Measurements from ENCODE around the gene RYR1. TPM values are rescaled to one million over a fixed set of nuclear protein-coding genes. Genes with fewer than 3 reads are reported as not detected.

The RYR1 gene
- total RNA-seq, 1 experiment from 2014 or later = 4.1 TPM

DNA sequence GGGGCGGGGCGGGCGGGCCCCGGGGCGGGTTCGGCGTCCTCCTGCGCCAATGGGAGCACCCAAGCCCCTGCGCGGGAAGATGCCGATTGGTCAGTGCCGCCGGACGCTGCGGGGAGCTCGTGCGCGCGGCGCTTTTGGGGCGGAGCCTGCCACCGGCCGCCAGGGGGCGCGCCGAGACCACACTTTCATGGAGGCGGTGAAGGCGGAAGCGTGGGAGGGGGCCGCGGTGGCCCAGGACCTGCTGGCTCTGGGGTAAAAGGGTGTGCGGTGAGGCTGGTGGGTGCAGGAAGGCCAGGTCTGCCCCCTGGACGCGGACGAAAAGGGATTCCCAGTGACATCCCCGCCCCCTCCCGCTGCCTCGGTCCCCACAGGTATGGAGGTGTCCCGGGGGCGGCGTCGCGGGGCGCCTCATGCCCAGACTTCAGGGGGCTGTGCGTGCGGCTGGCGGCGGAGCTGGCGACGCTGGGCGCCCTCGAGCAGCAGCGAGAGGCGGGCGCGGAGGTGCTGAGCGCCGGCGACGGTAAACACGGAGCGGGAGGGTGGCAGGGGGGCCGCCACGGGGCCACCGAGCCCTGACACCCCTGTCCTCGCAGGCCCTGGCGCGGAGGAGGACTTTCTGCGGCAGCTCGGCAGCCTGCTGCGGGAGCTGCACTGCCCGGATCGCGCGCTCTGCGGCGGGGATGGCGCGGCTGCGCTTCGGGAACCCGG lies 30.4 kb upstream of the RYR1 start, which contains the start of gene FAM98C:
TSS of gene FAM98C (plus strand) at position 127 of the 708 bp plus-strand sequence. CDS start at position 188, 61 bp downstream.
- ATAC-seq = peak; percentile 98
- no peaks in the 10 kb centered on the region for H3K9me3 ChIP-seq (ENCODE audit: control insufficient read depth in 1 of 2, insufficient read depth in 1 of 2, low read depth in 1 of 2, low read length in 2 of 2)

More for the DNA sequence above, 30.4 kb upstream of the RYR1 start, which contains the start of gene FAM98C:
- H3K9ac ChIP-seq (ENCODE audit: low read length) = peak within 1 kb of the TSS; percentile 80
- H3K4me3 ChIP-seq (replicated peaks in 1 of 2; ENCODE audit: low read depth in 1 of 2, low read length in 2 of 2) = peak within 1 kb of the TSS; percentile 82 to 91
- no peaks in the 10 kb centered on the region for H4K20me1 ChIP-seq (ENCODE audit: insufficient read depth)
- H3K9me2 ChIP-seq (ENCODE audit: insufficient read depth) = no peaks in the 10 kb centered on the region
- H3K36me3 ChIP-seq (ENCODE audit: control insufficient read depth in 1 of 2, insufficient read depth in 2 of 2, low read length in 2 of 2) = peaks cover 9% of the 10 kb centered on the region in 2 experiments; a peak in 2 of 4 replicates
- BruUV-seq (replicated peaks) = no TSS peak
- H3K27me3 ChIP-seq (ENCODE audit: insufficient read depth, low read length) = no peaks in the 10 kb centered on the region
- CTCF ChIA-PET = interaction anchor here (0.6 to 3.3 kb wide), 53 partner anchors 9 to 648 kb away, joined by 3 to 49 read pairs (median 5); partner anchors contain the start of genes ACTN4, EIF3K, GGN and MRPS12
- POLR2A ChIA-PET = interaction anchor here (0.6 to 3.0 kb wide), 15 partner anchors 9 to 527 kb away, joined by 3 to 22 read pairs (median 3); partner anchors contain the start of genes CATSPERG, EIF3K, GGN and MRPS12
- intact Hi-C loops (cut with micrococcal nuclease) = loop anchor here (1.0 to 10.0 kb wide), 4 partner anchors 112 to 527 kb away; partner anchors contain the start of genes MRPS12 and SARS2
- H3K4me2 ChIP-seq (ENCODE audit: low read length) = peak within 1 kb of the TSS; percentile 93
- peak; percentile 92 for DNase-seq (ENCODE audit: low read depth, low spot score)
- no peak within 1 kb of the TSS for H2AFZ ChIP-seq (ENCODE audit: low read depth, low read length, poor library complexity, severe bottlenecking)
- TF ChIP-seq MAX (IDR thresholded peaks at IDR 0.05) = peak; percentile 92
- TF ChIP-seq YY1 (IDR thresholded peaks at IDR 0.05; ENCODE audit: extremely low read depth, insufficient replicate concordance, low read depth, low read length) = peak; percentile 23
- TF ChIP-seq POLR2AphosphoS5 (IDR thresholded peaks at IDR 0.05; ENCODE audit: low read depth, low read length) = peak; percentile 47; the same call in 1 of the 2 replicates
- TF ChIP-seq, protein P1, sequence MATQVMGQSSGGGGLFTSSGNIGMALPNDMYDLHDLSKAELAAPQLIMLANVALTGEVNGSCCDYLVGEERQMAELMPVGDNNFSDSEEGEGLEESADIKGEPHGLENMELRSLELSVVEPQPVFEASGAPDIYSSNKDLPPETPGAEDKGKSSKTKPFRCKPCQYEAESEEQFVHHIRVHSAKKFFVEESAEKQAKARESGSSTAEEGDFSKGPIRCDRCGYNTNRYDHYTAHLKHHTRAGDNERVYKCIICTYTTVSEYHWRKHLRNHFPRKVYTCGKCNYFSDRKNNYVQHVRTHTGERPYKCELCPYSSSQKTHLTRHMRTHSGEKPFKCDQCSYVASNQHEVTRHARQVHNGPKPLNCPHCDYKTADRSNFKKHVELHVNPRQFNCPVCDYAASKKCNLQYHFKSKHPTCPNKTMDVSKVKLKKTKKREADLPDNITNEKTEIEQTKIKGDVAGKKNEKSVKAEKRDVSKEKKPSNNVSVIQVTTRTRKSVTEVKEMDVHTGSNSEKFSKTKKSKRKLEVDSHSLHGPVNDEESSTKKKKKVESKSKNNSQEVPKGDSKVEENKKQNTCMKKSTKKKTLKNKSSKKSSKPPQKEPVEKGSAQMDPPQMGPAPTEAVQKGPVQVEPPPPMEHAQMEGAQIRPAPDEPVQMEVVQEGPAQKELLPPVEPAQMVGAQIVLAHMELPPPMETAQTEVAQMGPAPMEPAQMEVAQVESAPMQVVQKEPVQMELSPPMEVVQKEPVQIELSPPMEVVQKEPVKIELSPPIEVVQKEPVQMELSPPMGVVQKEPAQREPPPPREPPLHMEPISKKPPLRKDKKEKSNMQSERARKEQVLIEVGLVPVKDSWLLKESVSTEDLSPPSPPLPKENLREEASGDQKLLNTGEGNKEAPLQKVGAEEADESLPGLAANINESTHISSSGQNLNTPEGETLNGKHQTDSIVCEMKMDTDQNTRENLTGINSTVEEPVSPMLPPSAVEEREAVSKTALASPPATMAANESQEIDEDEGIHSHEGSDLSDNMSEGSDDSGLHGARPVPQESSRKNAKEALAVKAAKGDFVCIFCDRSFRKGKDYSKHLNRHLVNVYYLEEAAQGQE (IDR thresholded peaks at IDR 0.05; ENCODE audit: low read depth) = no peak
- TF ChIP-seq ZFX (IDR thresholded peaks at IDR 0.05) = peak; percentile 86; the same call in 1 of the 2 replicates
- TF ChIP-seq TCF7L2 (IDR thresholded peaks at IDR 0.05; ENCODE audit: borderline replicate concordance, extremely low read depth, insufficient read depth, insufficient read length) = no peak
- peak; percentile 72; the same call in 1 of the 2 replicates for TF ChIP-seq CBX3 (IDR thresholded peaks at IDR 0.05; ENCODE audit: low read depth)
- peak; percentile 45; the same call in 1 of the 2 replicates for TF ChIP-seq SIN3A (IDR thresholded peaks at IDR 0.05; ENCODE audit: low read depth)
- peak; percentile 92 for TF ChIP-seq SP1 (IDR thresholded peaks at IDR 0.05; ENCODE audit: low read depth)
- TF ChIP-seq ELF1 (IDR thresholded peaks at IDR 0.05; ENCODE audit: borderline replicate concordance, low read depth) = no peak; the same call in 1 of the 2 replicates
- TF ChIP-seq RAD21 (IDR thresholded peaks at IDR 0.05; ENCODE audit: low read depth) = peak; percentile 94
- no peak for TF ChIP-seq ATF3 (IDR thresholded peaks at IDR 0.05)
- peak; percentile 97 for TF ChIP-seq EGR1 (IDR thresholded peaks at IDR 0.05; ENCODE audit: low read depth)
- TF ChIP-seq CTCF (IDR thresholded peaks at IDR 0.05 in 2 of 3, conservative IDR thresholded peaks at IDR 0.05 in 1 of 3; ENCODE audit: borderline replicate concordance in 1 of 3, insufficient read depth in 1 of 3, low read depth in 2 of 3, low read length in 2 of 3) = peak; percentile 85 to 90 (median 89)
- peaks cover 9% of the 10 kb centered on the region; the same call in 1 of the 2 replicates for H3K79me2 ChIP-seq (ENCODE audit: insufficient read depth, low read length)
- RAD21 ChIA-PET (ENCODE audit: low non-redundant PET in 1 of 2, low total read pairs in 2 of 2, uncharacterized antibody in 2 of 2, unreplicated experiment in 2 of 2) = interaction anchor here (0.5 to 1.4 kb wide), 11 partner anchors 15 to 718 kb away, joined by 3 to 11 read pairs (median 4); partner anchors contain the start of genes GGN (in 2 of the 2) and SPRED3 (in 1 of the 2)
- peak within 1 kb of the TSS; percentile 95 for H3K27ac ChIP-seq (ENCODE audit: low read depth, low read length)
- H3K4me1 ChIP-seq (ENCODE audit: control insufficient read depth in 1 of 2, insufficient read depth in 2 of 2, low read length in 2 of 2) = peaks cover 8 to 17% of the 10 kb centered on the region in 2 experiments; a peak in 3 of 4 replicates

Measured in HCT116 (cell line).